ENCODE measurements around the gene GORASP1. TPM values are rescaled to one million over a fixed set of nuclear protein-coding genes. Genes with fewer than 3 reads are reported as not detected.

Gene GORASP1
- total and polyA plus RNA-seq, 12 donors, result 24.3 to 66.2 (median 46.6) TPM

GRCh38 chr3:39104961-39105686 lies 2.3 kb downstream of the GORASP1 start:
- TF ChIP-seq POLR2A (IDR thresholded peaks at IDR 0.05) (no peak), CTCF (IDR thresholded peaks at IDR 0.05) (no peak)
- peaks cover 3 to 26% of the 10 kb centered on the region in 2 donors for H3K4me1 ChIP-seq (replicated peaks in 1 of 2)
- 84 to 88% (median 86%) methylated on average over 6 to 7 of the region's 7 CpGs for WGBS, 4 donors

GRCh38 chr3:39103791-39104552 lies 3.5 kb downstream of the GORASP1 start:
- Histone ChIP-seq H3K9me3 (replicated peaks in 1 of 3) (no peaks in the 10 kb centered on the region), H3K4me1 (replicated peaks in 1 of 2) (peaks cover 3 to 26% of the 10 kb centered on the region in 2 donors), H3K27ac (peak overlapping the region in 1 of 5 donors; percentile 5), H3K4me3 (no peak overlapping the region), H3K27me3 (no peaks in the 10 kb centered on the region), H3K36me3 (replicated peaks in 1 of 2) (peaks cover 0 to 19% of the 10 kb centered on the region in 2 donors)
- WGBS, 4 donors, result 86 to 97% (median 91%) methylated on average over 4 to 6 of the region's 6 CpGs
- DNase-seq, result peak in 1 of 7 donors; percentile 49
- TF ChIP-seq CTCF (IDR thresholded peaks at IDR 0.05) (no peak), POLR2A (IDR thresholded peaks at IDR 0.05) (no peak)
- intact Hi-C loops (cut with DNase I), result loop anchor here in 1 of 2 donors (10.0 kb wide), 1 partner anchor 281 kb away; the partner anchor contains the start of gene SLC25A38

More at GRCh38 chr3:39104961-39105686, 2.3 kb downstream of the GORASP1 start:
- peaks cover 0 to 8% of the 10 kb centered on the region in 2 donors for H3K36me3 ChIP-seq (replicated peaks in 1 of 2)
- H3K4me3 ChIP-seq, result no peak overlapping the region
- intact Hi-C loops (cut with DNase I), result loop anchor here in 1 of 2 donors (10.0 kb wide), 1 partner anchor 280 kb away; the partner anchor contains the start of gene SLC25A38
- H3K9me3 ChIP-seq (replicated peaks in 1 of 3), result no peaks in the 10 kb centered on the region
- peak overlapping the region in 1 of 5 donors; percentile 33 for H3K27ac ChIP-seq
- DNase-seq, result peak in 1 of 7 donors; percentile 57
- no peaks in the 10 kb centered on the region for H3K27me3 ChIP-seq

- H3K27ac ChIP-seq, result peak overlapping the region in 1 of 5 donors; percentile 5
- peaks cover 3 to 26% of the 10 kb centered on the region in 2 donors for H3K4me1 ChIP-seq (replicated peaks in 1 of 2)
- no peak overlapping the region for H3K4me3 ChIP-seq
- TF ChIP-seq POLR2A (IDR thresholded peaks at IDR 0.05), result no peak
- no peak for TF ChIP-seq CTCF (IDR thresholded peaks at IDR 0.05)
- intact Hi-C loops (cut with DNase I), result loop anchor here in 1 of 2 donors (10.0 kb wide), 1 partner anchor 281 kb away; the partner anchor contains the start of gene SLC25A38
- peaks cover 0 to 26% of the 10 kb centered on the region in 2 donors for H3K36me3 ChIP-seq (replicated peaks in 1 of 2)
- peak in 1 of 7 donors; percentile 49 for DNase-seq
- WGBS, 4 donors, result 75 to 79% (median 76%) methylated on average over 3 to 4 of the region's 4 CpGs
- no peaks in the 10 kb centered on the region for H3K27me3 ChIP-seq
- no peaks in the 10 kb centered on the region for H3K9me3 ChIP-seq (replicated peaks in 1 of 3)
Measured at GRCh38 chr3:39103324-39103693, 4.1 kb downstream of the GORASP1 start.

Data from adrenal gland (tissue), 12 donors.